Measurements from ENCODE around the gene NRXN3. TPM values are rescaled to one million over a fixed set of nuclear protein-coding genes. Genes with fewer than 3 reads are reported as not detected.

The NRXN3 gene
- total RNA-seq, 1 experiment from 2014 or later = not detected

DNA sequence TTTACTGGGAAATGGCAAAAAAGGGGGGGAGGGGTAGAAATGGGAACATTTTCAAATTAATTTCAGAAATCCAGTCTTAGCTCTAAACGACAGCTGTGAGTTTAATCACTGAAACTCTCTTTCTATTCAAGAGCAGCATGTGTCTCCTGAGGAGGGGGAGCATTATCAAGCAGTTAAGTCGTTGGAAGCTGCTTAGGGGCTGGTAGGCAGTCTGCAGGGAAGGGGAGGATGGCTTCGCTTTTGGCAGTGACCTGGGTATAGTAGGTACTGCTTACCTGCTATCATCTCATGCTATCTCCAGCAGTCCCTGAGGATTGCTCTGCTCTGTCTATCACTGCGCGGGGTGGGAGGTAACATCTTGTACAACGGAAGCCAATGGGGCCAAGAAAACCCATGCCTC, 567.4 kb downstream of the NRXN3 start:
- no peak for DNase-seq (ENCODE audit: low read depth, low spot score)
- in situ Hi-C loops (cut with HindIII; ENCODE audit: low pct_unique_long_range_greater_than_20kb, low sequenced_read_pairs) = no loop called here
- TF ChIP-seq SIN3A (IDR thresholded peaks at IDR 0.05; ENCODE audit: borderline replicate concordance, insufficient read depth, low read depth, low read length) (no peak), POLR2AphosphoS5 (IDR thresholded peaks at IDR 0.05; ENCODE audit: low read depth, low read length) (no peak), TCF7L2 (IDR thresholded peaks at IDR 0.05; ENCODE audit: low read depth, low read length) (no peak), REST (IDR thresholded peaks at IDR 0.05; ENCODE audit: insufficient read depth in 1 of 2, low read depth in 2 of 2, low read length in 1 of 2) (no peak), CTCF (IDR thresholded peaks at IDR 0.05) (no peak)
- H3K4me3 ChIP-seq (ENCODE audit: low read depth in 2 of 2, low read length in 2 of 2) = no peak overlapping the region
- no peaks in the 10 kb centered on the region for H3K9me3 ChIP-seq (ENCODE audit: control insufficient read depth, insufficient read depth, low read depth, low read length)
- H3K36me3 ChIP-seq (ENCODE audit: control insufficient read depth, insufficient read depth, low read length) = no peaks in the 10 kb centered on the region
- H3K4me1 ChIP-seq (ENCODE audit: control insufficient read depth, insufficient read depth, low read length) = no peaks in the 10 kb centered on the region
- no peak for ATAC-seq
- no TSS peak for BruUV-seq (replicated peaks)
- intact Hi-C loops (cut with micrococcal nuclease; ENCODE audit: unreplicated experiment) = no loop called here
- no peaks in the 10 kb centered on the region for H3K27me3 ChIP-seq (ENCODE audit: control insufficient read depth, insufficient read depth, low read length)
- CTCF ChIA-PET = no interaction called here
- POLR2A ChIA-PET = no interaction called here
- H3K27ac ChIP-seq (ENCODE audit: low read length) = no peak overlapping the region

GRCh38 chr14:78746086-78746595, 576.0 kb downstream of the NRXN3 start:
- Histone ChIP-seq H3K4me3 (ENCODE audit: low read depth in 2 of 2, low read length in 2 of 2) (no peak overlapping the region), H3K27ac (ENCODE audit: low read length) (no peak overlapping the region), H3K9me3 (ENCODE audit: control insufficient read depth, insufficient read depth, low read depth, low read length) (no peaks in the 10 kb centered on the region), H3K4me1 (ENCODE audit: control insufficient read depth, insufficient read depth, low read length) (no peaks in the 10 kb centered on the region), H3K36me3 (ENCODE audit: control insufficient read depth, insufficient read depth, low read length) (no peaks in the 10 kb centered on the region), H3K27me3 (ENCODE audit: control insufficient read depth, insufficient read depth, low read length) (no peaks in the 10 kb centered on the region)
- no TSS peak for BruUV-seq (replicated peaks)
- POLR2A ChIA-PET = no interaction called here
- CTCF ChIA-PET = no interaction called here
- no peak for DNase-seq (ENCODE audit: low read depth, low spot score)
- in situ Hi-C loops (cut with HindIII; ENCODE audit: low pct_unique_long_range_greater_than_20kb, low sequenced_read_pairs) (no loop called here), intact Hi-C loops (cut with micrococcal nuclease; ENCODE audit: unreplicated experiment) (no loop called here)
- no peak for ATAC-seq
- TF ChIP-seq CTCF (IDR thresholded peaks at IDR 0.05) = no peak
- no peak for TF ChIP-seq REST (IDR thresholded peaks at IDR 0.05; ENCODE audit: insufficient read depth in 1 of 2, low read depth in 2 of 2, low read length in 1 of 2)
- TF ChIP-seq TCF7L2 (IDR thresholded peaks at IDR 0.05; ENCODE audit: low read depth, low read length) = no peak
- TF ChIP-seq SIN3A (IDR thresholded peaks at IDR 0.05; ENCODE audit: borderline replicate concordance, insufficient read depth, low read depth, low read length) = no peak
- TF ChIP-seq POLR2AphosphoS5 (IDR thresholded peaks at IDR 0.05; ENCODE audit: low read depth, low read length) = no peak

All from Panc1 (cell line).